Muscle layer of colon (tissue), 2 donors: Measurements from ENCODE around the gene MAP2K6.

Source experiments
- H3K27ac ChIP-seq: one replicate; pipeline ENCODE4 v1.7.0; 2013; ENCODE audit warnings: low read depth, mild to moderate bottlenecking, low read length, moderate library complexity
- H3K27me3 ChIP-seq, 2 donors: one replicate each; pipeline ENCODE4 v1.7.0; 2013; ENCODE audit warnings: low read length in 2 of 2, mild to moderate bottlenecking in 2 of 2; ENCODE audit not compliant: insufficient read depth in 2 of 2, control insufficient read depth in 1 of 2
- H3K36me3 ChIP-seq: one replicate; pipeline ENCODE4 v1.7.0; 2013; ENCODE audit warnings: mild to moderate bottlenecking, low read length; ENCODE audit not compliant: insufficient read depth
- H3K4me1 ChIP-seq: one replicate; pipeline ENCODE4 v1.7.0; 2013; ENCODE audit warnings: mild to moderate bottlenecking, low read length; ENCODE audit not compliant: insufficient read depth
- H3K4me3 ChIP-seq, 2 donors: one replicate each; pipeline ENCODE4 v1.7.0; 2013; ENCODE audit warnings: low read length in 2 of 2, low read depth in 1 of 2, mild to moderate bottlenecking in 1 of 2, moderate library complexity in 1 of 2
- H3K9ac ChIP-seq: one replicate; pipeline ENCODE4 v1.7.0; 2013; ENCODE audit warnings: low read length
- H3K9me3 ChIP-seq: one replicate; pipeline ENCODE4 v1.7.0; 2013; ENCODE audit warnings: mild to moderate bottlenecking, low read length
- donor health status: abdominal sarcoma.
- donor health status: Adenocarcinoma of cecum.

MAP2K6 gene

DNA sequence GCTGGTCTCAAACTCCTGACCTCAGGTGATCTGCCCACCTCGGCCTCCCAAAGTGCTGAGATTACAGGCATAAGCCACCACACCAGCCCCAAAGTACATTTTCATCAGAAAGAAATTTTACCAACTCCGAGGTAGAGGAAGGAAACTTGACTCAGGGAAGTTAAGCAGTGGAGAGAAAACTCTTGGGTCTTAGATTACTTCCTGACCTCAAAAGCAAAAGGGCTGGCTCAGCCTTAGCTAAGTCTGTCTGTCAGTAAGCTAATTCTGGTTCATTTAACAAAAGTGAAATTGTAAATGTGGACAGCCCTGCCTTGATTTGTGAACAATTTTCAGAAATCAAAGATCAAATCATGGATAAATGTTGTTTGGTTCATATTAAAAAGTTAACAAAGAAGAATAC, 30.6 kb downstream of the MAP2K6 start:
- Histone ChIP-seq H3K36me3 (no peaks in the 10 kb centered on the region), H3K9ac (no peak overlapping the region), H3K9me3 (no peaks in the 10 kb centered on the region), H3K27ac (no peak overlapping the region), H3K4me3 (no peak overlapping the region), H3K4me1 (peaks cover 9% of the 10 kb centered on the region), H3K27me3 (no peaks in the 10 kb centered on the region)

DNA sequence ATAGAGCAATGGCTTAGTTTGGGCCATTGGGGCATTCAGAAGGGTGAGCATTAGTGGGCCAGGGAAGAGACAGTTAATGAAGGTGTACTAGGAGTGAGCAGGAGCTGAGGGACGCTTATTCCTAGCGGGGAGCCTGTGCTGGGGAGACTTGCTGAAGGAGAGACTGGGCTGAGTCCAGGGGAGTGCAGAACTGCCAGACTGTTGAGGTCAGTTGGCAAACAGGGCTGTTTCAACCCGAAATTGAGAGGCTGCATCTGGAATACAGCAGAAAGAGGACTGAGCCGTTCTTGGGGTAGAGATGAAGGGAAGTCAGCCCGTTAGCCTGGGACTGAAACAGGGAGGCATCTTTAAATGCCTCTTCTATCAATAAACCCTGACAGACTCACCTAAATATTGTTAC, 33.2 kb downstream of the MAP2K6 start:
- Histone ChIP-seq H3K9me3 (no peaks in the 10 kb centered on the region), H3K36me3 (no peaks in the 10 kb centered on the region), H3K27ac (no peak overlapping the region), H3K27me3 (no peaks in the 10 kb centered on the region), H3K4me1 (peaks cover 9% of the 10 kb centered on the region), H3K9ac (no peak overlapping the region), H3K4me3 (no peak overlapping the region)

DNA sequence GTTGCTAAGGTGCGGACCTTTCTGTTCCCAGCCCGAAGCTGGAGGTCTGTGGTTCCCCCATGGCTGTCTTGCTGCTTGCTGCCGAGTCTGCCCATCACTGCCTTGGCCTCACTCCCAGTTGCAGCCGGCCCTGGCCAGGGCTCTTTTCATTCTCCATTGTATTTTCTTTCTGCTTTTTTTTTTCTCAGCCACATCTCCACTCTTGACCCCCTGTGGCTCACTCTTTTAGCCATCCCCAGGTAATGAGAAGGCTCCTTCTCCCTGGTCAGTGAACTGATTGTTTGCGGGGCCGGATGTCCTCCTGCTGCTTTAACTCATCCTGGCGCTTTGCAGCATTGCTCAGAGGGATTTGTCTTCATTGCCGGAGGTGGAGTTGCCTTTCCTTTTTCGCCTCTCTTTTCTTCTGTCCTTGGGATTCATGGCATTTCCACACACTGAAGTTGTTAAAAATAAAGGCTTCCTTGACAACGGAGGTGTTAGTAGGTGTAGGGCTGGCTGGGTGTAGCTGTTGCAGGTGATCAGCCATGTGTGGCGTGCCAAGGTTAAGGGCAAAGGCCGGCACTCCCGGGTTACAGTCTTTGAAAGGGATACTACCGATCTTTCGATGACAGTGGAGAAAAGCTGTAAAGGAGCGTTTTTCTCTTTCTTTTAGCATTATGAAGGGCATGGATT, 34.1 kb downstream of the MAP2K6 start:
- no peaks in the 10 kb centered on the region for H3K27me3 ChIP-seq
- H3K4me3 ChIP-seq, result peak overlapping the region; percentile 21 to 22
- peak overlapping the region; percentile 13 for H3K9ac ChIP-seq
- H3K36me3 ChIP-seq, result no peaks in the 10 kb centered on the region
- H3K9me3 ChIP-seq, result no peaks in the 10 kb centered on the region
- H3K27ac ChIP-seq, result no peak overlapping the region
- peaks cover 9% of the 10 kb centered on the region for H3K4me1 ChIP-seq

DNA sequence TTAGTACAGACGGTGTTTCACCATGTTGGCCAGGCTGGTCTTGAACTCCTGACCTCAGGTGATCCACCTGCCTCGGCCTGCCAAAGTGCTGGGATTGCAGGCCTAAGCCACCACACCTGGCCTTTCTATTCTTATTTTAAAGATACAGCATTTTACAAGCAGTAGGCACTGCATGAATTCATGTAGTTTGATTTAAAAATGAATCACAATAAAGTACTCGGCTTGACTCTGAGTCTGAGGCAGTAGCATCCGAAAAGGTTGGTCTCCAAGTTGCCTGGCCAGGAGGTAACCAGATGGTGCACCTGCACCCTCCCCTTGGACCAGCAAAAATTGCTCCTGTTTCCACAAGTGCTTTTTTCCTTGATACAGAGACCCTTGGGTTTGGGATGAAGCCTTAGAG, 35.6 kb downstream of the MAP2K6 start:
- H3K27me3 ChIP-seq, result no peaks in the 10 kb centered on the region
- no peak overlapping the region for H3K27ac ChIP-seq
- H3K9ac ChIP-seq, result no peak overlapping the region
- peaks cover 9% of the 10 kb centered on the region for H3K4me1 ChIP-seq
- no peaks in the 10 kb centered on the region for H3K36me3 ChIP-seq
- H3K4me3 ChIP-seq, result no peak overlapping the region
- no peaks in the 10 kb centered on the region for H3K9me3 ChIP-seq

DNA sequence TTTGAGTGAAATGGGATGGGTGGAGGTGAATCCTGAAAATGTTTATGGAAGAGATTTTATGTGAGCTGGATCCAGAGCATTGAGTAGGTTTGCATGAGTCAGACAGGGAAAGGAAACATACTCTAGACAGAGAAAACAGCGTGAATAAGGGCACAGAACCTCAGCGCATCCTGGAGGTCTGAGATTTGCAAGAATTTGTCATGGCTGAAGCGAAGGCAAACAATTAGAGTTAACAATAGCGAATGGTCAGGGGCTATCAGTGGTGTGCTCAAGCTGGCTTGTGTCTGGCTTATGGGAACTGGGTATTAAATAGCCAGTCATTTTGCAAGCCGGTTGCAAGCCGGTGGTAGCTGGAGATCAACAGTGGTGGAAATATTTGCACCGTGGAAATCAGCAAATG, 36.4 kb downstream of the MAP2K6 start:
- no peaks in the 10 kb centered on the region for H3K27me3 ChIP-seq
- H3K4me3 ChIP-seq, result no peak overlapping the region
- H3K9ac ChIP-seq, result no peak overlapping the region
- no peaks in the 10 kb centered on the region for H3K36me3 ChIP-seq
- H3K4me1 ChIP-seq, result peaks cover 9% of the 10 kb centered on the region
- no peaks in the 10 kb centered on the region for H3K9me3 ChIP-seq
- no peak overlapping the region for H3K27ac ChIP-seq

DNA sequence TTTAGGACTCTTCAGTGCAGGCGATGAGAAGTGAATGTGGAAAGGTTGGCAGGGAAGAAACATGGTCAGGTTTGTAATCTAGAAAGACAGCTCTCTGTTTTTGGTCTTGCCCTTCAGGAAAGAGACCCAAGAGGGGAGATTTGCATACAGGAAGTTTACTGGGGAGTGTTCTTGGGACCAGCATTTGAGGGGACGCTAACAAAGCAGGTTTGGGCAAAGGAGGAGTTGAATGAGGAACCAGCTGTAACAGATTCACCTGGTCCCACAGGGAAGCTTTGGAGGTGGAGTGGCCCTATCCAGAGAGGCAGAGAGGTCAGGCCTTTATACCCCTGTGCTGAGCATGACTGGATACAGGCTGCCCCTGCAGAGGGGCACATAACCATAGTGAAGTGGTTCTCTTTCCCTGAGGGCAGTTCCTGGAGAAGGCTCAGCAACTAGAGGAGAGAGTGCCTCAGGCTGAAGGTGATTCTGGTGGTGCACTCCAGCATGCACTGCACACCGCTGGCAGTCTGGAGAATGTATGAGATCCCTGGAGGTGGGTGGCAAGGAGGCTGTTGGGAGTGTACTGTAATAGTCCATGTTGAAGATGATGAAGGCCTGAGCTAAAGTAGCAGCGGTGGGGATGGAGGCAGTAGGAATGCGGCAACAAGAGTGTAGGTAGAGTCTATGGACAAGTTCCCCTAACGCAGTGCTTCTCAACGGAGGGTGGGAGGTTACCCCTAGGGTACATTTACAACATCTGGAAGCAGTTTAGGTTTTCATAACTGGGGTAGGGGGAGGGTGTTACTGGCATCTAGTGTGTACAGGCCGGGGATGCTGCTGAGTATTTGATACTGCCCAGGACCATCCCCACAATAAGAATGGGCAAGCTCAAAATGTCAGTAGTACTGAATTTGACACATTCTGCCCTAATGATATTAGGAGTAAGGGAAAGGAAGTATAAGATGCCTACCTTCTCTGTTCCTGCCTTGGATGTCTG, 37.2 kb downstream of the MAP2K6 start:
- peaks cover 9% of the 10 kb centered on the region for H3K4me1 ChIP-seq
- H3K9ac ChIP-seq, result no peak overlapping the region
- no peak overlapping the region for H3K4me3 ChIP-seq
- no peak overlapping the region for H3K27ac ChIP-seq
- no peaks in the 10 kb centered on the region for H3K9me3 ChIP-seq
- no peaks in the 10 kb centered on the region for H3K36me3 ChIP-seq
- H3K27me3 ChIP-seq, result no peaks in the 10 kb centered on the region

DNA sequence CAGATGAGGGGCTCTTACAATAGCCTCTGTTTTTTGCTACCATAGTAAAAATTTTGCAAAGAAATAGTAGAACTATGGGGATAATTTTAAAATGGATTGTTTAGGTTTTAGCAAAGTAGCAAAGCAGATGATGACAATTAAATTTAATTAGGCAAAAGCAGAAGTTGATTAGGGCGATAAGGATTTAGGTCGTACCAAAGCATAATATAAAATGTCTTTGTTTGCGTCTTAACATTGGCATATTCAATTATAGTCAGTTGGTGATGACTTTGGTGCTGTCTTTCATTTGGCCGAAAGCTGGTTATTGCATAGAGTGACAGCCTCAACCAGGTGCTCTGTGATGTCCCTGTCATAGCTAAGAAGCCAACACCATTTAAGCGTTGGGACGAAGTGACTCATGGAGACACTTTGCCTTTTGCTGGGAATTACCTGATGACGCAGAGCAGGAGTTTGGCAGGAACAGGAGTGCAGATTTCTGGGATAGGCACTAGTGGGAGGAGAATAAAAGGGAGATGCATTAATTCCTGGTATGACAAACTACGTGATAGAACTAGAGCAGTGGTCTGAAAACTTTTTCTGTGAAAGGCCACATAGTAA, 38.3 kb downstream of the MAP2K6 start:
- Histone ChIP-seq H3K36me3 (no peaks in the 10 kb centered on the region), H3K9ac (no peak overlapping the region), H3K27me3 (no peaks in the 10 kb centered on the region), H3K4me3 (no peak overlapping the region), H3K9me3 (no peaks in the 10 kb centered on the region), H3K27ac (no peak overlapping the region), H3K4me1 (peaks cover 9% of the 10 kb centered on the region)

DNA sequence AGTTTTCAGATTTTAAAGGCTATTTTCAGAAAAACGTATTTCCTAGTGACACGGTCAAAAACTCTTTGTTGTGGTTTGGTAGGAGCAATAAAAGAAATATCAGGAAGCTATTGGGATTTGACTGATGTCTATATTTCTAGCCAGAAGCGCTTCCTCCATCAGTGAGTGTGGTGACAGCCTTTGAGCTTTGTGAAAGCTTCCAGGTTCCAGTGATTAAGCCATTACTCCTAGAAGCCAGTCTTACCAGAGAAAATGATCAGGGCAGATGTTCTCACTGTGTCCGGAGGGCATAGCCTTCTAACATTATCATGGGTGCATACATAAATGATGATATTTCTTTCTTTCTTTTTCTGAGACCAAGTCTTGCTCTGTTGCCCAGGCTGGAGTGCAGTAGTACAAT, 39.6 kb downstream of the MAP2K6 start:
- no peaks in the 10 kb centered on the region for H3K36me3 ChIP-seq
- no peaks in the 10 kb centered on the region for H3K27me3 ChIP-seq
- no peak overlapping the region for H3K4me3 ChIP-seq
- H3K9me3 ChIP-seq, result no peaks in the 10 kb centered on the region
- H3K9ac ChIP-seq, result no peak overlapping the region
- no peak overlapping the region for H3K27ac ChIP-seq
- no peaks in the 10 kb centered on the region for H3K4me1 ChIP-seq

DNA sequence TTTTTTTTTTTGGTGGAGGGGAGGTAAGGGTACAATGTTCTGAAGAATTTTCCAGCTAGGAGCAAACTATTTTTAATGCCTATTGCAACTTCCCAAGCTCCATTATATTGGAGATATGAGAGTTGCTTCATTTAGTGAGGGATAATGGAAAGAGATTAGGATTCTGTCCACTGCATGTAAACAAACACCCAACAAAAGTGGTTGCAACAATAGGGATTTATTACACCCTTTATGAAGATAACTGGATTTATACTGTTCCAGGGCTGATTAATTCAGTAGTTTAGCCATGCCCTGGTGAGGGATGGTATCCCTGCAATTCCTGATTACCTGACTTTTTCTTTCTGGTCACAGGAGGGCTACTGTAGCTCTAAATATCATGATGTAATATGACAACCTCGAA, 40.5 kb downstream of the MAP2K6 start:
- Histone ChIP-seq H3K4me3 (no peak overlapping the region), H3K27me3 (no peaks in the 10 kb centered on the region), H3K4me1 (no peaks in the 10 kb centered on the region)

DNA sequence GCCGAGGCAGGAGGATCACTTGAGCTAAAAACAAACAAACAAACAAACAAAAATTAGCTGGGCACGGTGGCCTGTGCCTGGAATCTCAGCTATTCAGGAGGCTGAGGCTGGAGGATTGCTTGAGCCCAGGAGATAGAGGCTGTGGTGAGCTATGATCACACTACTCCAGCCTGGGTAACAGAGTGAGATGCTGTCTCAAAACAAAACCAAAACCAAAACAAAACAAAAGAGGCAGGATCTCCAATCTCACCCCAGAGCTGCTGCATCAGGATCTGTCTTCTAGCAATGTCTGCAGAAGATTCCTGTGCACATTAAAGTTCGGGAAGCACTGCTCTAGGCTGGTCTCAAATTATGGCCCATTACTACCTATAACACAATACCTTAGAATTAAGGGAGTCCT, 43.1 kb downstream of the MAP2K6 start:
- Histone ChIP-seq H3K27ac (no peak overlapping the region), H3K9ac (no peak overlapping the region), H3K9me3 (no peaks in the 10 kb centered on the region), H3K4me3 (no peak overlapping the region), H3K36me3 (no peaks in the 10 kb centered on the region), H3K4me1 (peaks cover 6% of the 10 kb centered on the region), H3K27me3 (no peaks in the 10 kb centered on the region)

More for the DNA sequence above, 40.5 kb downstream of the MAP2K6 start:
- H3K27ac ChIP-seq, result no peak overlapping the region
- H3K36me3 ChIP-seq, result no peaks in the 10 kb centered on the region
- H3K9ac ChIP-seq, result no peak overlapping the region
- no peaks in the 10 kb centered on the region for H3K9me3 ChIP-seq
